Retina (tissue), 1 donor: ENCODE measurements around the gene COIL.
"Not testable (repeated sequence)": the region's sequence is repeated elsewhere in the genome, so short reads cannot be mapped to it uniquely, and the experiment has no call there.

Experiments
- DNase-seq: peaks from one replicate; pipeline ENCODE4 v3.0.0-alpha.2; 2016

Gene COIL

DNA sequence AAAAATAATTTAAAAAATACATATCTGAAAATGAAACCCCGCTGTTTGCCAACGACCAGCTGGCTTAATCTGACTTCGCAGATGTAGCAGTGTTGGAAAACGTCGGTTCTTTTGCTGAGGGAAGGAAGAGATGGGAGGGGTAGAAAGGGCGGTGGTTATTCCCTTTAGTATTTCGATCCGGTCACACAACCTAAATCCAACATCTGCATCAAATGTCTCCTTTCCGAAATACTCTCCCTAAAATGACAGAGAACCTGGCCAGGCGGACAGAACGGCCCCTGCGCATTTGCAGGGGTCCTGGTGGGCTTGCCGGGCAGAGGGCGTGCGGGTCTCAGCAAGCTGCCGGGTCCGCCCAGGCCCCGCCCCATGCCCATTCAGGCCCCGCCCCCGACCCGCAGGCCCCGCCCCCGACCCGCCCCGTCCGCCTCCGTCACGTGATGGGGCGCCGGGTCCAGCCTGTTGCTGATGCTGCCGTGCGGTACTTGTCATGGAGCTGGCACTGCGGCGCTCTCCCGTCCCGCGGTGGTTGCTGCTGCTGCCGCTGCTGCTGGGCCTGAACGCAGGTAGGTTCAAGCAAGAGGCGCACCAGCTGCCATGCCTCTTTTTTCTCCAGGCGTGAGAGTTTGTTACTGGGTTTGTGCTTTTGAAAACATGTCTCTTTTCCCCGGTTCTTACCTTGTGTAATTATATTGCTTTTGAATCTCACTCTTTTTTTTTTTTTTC is 17.0 kb upstream of the COIL start, which contains the start of gene SCPEP1:
Gene SCPEP1 (plus strand): TSS at position 459 of the 723 bp plus-strand sequence. CDS start 29 bp downstream, at position 488.
- DNase-seq = peak; percentile 84

- no peak for DNase-seq
Observed at GRCh38 chr17:56976941-56977608, 16.2 kb upstream of the COIL start.

GRCh38 chr17:56975656-56976055 is 14.8 kb upstream of the COIL start:
- no peak for DNase-seq

DNA sequence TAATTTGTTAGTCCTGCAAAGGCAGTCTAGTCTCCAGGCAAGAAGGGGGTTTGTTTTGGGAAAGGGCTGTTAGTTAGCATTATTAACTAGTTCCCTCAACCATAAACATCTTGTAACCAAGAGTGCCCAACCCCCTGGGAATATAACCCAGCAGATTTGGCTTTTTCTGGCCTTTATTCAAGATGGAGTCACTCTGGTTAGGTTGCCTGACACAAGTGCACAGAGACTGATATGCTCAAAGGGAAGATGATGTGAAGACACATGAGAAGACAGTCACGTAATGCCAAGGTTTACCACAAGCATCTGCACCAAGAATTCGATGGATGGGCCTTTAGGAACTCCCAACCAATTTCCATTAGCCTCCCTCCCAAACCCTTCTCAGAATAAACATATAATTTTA is 13.2 kb upstream of the COIL start:
- no peak for DNase-seq

- DNase-seq = no peak
Observed at GRCh38 chr17:56973520-56973919, 12.7 kb upstream of the COIL start.

- DNase-seq = no peak
Observed at GRCh38 chr17:56972111-56972730, 11.4 kb upstream of the COIL start.

DNA sequence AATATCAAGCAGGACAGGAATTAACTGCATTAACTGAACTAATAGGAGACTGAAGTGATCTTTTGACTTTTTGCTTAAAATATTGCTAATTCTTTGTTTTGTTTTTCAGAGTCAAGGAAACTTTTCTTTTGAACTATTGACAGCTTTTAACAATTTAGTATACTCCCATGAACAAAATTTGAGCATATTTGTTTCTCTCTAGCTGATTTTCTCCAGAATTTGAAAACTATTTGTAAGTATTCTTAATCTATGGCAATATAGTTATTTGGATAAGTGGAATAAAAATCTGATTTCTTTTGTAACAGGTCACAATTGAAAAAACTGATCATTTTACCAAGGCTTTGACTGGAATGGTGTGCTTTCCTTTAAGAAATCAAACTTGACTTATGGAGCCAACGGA is 10.1 kb upstream of the COIL start:
- no peak for DNase-seq

DNA sequence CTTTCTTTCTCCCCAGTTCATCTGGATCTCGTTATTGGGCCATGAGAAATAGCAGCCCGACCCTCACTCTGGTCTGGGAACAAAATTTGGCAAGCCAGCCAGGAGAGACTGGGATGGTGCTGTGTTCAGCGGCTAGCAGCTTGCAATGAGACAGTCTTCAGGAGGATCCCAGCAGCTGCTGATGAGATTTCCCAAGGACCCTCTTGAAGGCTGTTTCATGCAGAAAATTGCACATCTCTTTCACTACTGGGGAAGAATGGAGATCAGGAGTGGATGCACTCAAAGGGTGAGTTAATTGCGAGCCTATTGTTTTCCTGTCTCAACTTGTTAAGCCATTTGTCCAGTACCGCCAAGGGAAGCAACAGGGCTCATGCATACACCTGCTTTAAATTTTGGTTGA is 5.5 kb upstream of the COIL start:
- DNase-seq = peak; percentile 67

GRCh38 chr17:56965681-56966080 is 4.8 kb upstream of the COIL start:
- not testable (repeated sequence) for DNase-seq

- not testable (repeated sequence) for DNase-seq
Observed at GRCh38 chr17:56965241-56965640, 4.4 kb upstream of the COIL start.

DNA sequence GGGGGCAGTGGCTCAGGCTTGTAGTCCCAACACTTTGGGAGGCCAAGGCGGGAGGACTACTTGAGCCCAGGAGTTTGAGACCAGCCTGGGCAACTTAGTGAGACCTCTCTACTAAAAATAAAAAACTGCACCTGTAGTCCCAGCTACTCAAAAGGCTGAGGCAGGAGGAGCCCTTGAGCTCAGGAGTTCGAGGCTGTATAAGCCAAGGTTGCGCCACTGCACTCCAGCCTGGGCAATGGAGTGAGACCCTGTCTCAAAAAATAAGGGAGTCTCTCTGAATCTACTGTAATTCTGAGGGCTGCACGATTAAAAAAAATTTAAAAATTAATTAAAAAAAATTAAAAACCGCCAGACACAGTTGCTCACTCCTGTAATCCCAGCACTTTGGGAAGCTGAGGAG is 3.9 kb downstream of the COIL start:
- no peak for DNase-seq

- DNase-seq = no peak
Observed at GRCh38 chr17:56949595-56949994, 11.3 kb downstream of the COIL start.

- no peak for DNase-seq
Observed at GRCh38 chr17:56948491-56948890, 12.4 kb downstream of the COIL start.

DNA sequence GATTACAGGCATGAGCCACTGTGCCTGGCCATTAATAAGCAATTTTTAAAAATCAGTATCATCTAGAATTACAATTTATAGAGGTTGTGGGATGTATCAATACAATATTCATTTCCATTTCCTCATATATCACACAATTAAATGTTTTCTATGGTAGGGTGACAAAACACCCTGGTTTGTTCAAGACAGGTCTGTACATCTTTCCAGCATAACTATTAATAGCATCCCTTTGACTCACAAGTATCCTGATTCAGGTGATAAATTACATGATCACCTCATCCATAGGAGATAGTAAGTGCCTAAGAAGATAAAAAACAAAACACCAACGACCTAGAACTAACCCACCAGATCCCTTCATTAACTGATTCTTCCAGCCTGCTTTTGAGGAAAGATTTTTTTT is 13.1 kb downstream of the COIL start:
- no peak for DNase-seq

DNA sequence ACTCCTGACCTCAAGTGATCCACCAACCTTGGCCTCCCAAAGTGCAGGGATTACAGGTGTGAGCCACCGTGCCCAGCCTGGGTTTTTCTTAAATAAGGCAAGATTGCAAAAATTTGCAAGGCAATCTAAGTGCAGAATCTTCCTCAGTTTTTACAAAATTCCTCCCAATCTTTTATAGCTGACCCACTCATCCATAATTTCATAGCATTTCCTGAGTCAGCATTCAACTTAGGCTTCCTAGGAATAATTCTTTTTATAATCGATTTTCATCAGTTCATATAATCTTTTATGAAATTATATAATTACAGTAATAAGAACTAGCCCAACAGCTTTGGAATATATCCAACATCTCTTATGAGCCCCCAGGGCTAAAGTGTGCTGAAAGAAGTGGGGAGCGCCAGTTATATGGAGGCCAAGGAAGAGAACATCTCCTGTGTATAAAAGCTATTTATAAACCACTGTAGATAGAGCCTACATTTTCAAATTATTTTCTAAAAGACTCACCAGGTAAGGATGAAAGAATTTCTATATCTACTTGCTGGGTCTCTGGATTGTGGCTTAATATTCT is 14.8 kb downstream of the COIL start:
- no peak for DNase-seq

GRCh38 chr17:56943505-56944125 is 17.2 kb downstream of the COIL start:
- no peak for DNase-seq

- DNase-seq = peak; percentile 62
Observed at GRCh38 chr17:56939869-56940484, 20.9 kb downstream of the COIL start.

- not testable (repeated sequence) for DNase-seq
Observed at GRCh38 chr17:56938206-56938605, 22.6 kb downstream of the COIL start.

DNA sequence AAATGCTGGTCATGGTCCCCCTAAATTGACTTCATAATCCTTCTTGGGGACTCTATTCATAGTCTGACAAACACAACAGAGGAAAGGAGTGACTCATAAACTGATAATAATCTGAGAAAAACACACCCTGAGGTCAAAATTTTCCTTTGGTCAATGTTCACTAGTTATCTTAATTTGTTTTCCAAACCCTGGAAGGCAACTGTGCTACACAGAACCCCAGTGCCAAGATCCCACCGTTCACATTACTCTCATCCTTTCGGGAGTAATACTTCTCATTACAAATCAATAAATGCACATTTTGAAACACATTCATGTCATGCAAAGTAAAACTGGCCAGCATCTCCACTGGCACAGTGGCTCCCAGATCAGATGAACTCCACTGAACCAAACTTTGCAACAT is 23.2 kb downstream of the COIL start:
- no peak for DNase-seq

DNA sequence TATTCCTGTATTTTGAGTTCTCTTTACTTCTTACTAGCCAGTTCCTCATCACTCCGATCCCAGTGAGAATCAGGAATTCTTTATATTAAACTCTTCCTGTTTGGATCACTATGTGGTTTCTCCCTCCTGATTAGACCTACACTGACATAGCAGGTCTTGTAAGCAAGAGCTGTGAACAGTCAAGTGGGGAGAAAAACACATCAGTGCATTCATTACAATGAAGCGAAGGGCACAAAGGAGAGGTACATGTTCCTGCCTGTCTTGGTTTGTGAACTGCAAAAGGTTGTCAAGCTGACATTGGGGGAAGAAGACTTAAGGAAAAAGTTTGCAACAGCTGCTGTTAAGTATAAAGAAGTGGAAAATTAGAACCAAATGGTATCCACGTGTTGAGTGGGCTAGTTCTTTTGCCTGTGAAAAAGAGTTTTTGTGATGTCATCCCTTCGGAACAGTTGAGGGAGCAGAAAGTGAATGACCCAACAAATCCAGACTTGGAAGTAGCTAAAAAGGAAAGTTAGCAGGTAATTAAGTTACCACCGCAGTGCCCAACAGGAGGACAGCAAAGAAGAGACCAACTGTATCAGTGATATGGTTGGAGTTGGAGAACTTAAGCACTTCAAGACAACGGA is 24.0 kb downstream of the COIL start:
- DNase-seq = no peak

DNA sequence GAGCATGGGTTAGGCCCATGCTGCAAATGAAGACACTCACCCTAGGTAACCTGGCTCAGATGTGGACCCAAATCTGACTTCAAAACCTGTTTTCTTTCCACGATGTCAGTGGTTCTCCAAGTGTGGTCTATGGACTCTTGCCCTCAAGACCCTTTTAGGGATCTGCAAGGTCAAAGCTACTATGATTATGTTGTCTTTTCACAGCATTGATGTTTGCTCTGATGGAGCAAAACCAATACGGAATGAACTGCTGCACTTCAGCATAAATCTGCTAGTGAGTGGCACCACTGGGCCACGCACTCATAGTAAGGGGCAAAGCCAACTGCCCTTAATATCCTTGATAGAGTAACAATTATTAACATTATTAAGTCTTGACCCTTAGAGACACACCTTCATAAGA is 25.4 kb downstream of the COIL start:
- DNase-seq = no peak

GRCh38 chr17:56934280-56934679 is 26.6 kb downstream of the COIL start:
- DNase-seq = no peak
